Fibroblast of pulmonary artery (primary cell): ENCODE measurements around the gene DNLZ.

ENCODE experiments used
- DNase-seq: peaks from one replicate; pipeline ENCODE4 v3.0.0-alpha.2; 2010; ENCODE audit warnings: low read depth
- H3K4me3 ChIP-seq: replicated peaks from 2 replicates; pipeline ENCODE4 v1.5.1; 2011; ENCODE audit warnings: low read depth, mild to moderate bottlenecking, control low read depth, low read length, moderate library complexity
- CTCF ChIP-seq: IDR thresholded peaks from 2 replicates; pipeline ENCODE4 v1.5.1; 2011; ENCODE audit warnings: mild to moderate bottlenecking, control low read depth, low read length, inconsistent platforms; ENCODE audit errors: missing control alignments

DNLZ gene

DNA sequence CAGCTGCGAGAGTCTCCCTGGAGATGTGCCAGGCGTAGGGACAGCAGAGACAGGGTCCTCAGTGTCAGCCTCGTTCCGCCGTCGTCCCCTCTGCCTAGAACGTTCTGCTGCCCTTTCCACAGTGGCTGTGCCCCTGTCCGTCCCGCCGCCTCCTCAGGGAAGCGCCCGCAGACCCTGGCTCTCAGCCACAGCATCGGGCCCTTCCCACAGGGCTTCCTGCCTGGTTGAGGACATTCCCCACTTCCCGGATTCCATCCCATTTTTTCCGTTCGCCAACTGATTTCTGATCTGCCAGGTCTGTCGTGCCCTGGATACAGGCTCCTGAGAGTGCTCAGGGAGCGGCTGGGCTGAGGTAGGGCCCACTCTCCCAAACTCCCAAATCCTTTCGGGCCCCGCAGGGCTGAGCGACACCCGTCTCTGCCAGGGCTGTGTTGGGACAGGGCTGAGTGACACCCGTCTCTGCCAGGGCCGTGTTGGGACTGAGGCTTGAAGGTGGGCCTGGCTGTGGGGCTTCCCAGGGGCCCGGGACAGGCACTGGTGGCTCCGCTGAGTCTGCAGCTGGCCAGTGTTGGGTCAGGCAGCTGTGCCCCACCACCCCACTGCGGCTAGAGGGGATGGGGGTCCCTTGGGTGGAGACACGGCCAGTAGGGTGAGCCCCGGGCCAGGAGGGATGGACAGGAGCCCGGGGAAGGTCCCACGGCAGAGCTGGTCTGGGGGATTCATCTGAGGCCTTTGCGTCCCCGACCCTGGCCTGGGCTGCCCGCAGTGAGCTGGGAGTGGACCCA is 15.9 kb downstream of the DNLZ start:
- no peak overlapping the region for H3K4me3 ChIP-seq
- DNase-seq = no peak

DNA sequence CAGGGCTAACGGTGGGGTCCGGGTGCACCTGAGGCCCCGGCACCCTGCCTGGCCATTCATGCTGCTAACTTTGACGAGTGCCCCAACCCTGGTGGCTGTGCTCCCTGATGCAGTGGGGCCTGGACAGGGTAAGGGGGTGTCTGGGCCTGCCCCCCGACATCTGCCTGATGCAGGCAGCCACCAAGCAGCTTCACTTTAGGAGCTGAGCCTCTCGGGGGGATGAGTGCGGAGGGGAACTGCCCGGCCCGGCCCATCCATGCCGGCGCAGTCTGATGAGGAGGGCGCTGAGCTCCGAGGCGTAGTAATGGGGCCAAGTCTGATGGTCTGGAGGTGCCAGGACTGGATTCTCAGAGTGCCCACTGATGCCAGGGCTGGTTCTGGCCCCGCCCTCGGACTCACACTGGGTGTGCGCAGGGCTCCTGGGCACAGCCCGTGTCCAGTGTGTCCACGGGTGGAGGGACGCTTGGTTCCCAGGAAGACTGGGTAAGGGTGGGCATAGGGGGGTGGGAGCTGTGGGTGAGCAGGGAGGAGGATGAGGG is 16.5 kb downstream of the DNLZ start:
- no peak for DNase-seq
- H3K4me3 ChIP-seq = no peak overlapping the region
- no peak for TF ChIP-seq CTCF

More for the DNA sequence above, 15.9 kb downstream of the DNLZ start:
- no peak for TF ChIP-seq CTCF

- TF ChIP-seq CTCF = no peak
- no peak overlapping the region for H3K4me3 ChIP-seq
- DNase-seq = no peak
These were observed 17.4 kb downstream of the DNLZ start for GRCh38 chr9:136346157-136346481.

- TF ChIP-seq CTCF = peak; percentile 45
- peak; percentile 40 for DNase-seq
- no peak overlapping the region for H3K4me3 ChIP-seq
These were observed 18.0 kb downstream of the DNLZ start for GRCh38 chr9:136345281-136346156.

GRCh38 chr9:136344544-136345280 is 18.8 kb downstream of the DNLZ start:
- no peak for DNase-seq
- TF ChIP-seq CTCF = no peak
- H3K4me3 ChIP-seq = no peak overlapping the region

GRCh38 chr9:136343884-136344269 is 19.7 kb downstream of the DNLZ start:
- no peak overlapping the region for H3K4me3 ChIP-seq
- DNase-seq = no peak
- TF ChIP-seq CTCF = no peak
